ENCODE data around the gene MYLK2.

MYLK2 gene

GRCh38 chr20:31883829-31884228 lies 64.7 kb downstream of the MYLK2 start:
- no peak overlapping the region for H3K27ac ChIP-seq (ENCODE audit: low read depth, low read length)
- no peaks in the 10 kb centered on the region for H3K27me3 ChIP-seq (ENCODE audit: control insufficient read depth, insufficient read depth, low read length)
- H3K4me1 ChIP-seq (ENCODE audit: control insufficient read depth, insufficient read depth, low read length): no peaks in the 10 kb centered on the region
- no peak overlapping the region for H3K9ac ChIP-seq (ENCODE audit: low read length)
- H3K36me3 ChIP-seq (ENCODE audit: control insufficient read depth, insufficient read depth, low read length): no peaks in the 10 kb centered on the region
- H3K4me3 ChIP-seq (ENCODE audit: low read depth, low read length): no peak overlapping the region
- no peaks in the 10 kb centered on the region for H3K9me3 ChIP-seq (ENCODE audit: control insufficient read depth, insufficient read depth, low read depth, low read length)

Measured in HUES6 (cell line).